ENCODE measurements around the gene ZACN.
A peak's percentile ranks its signal among the peaks of the same experiment; 100 is the strongest.
"Not testable (repeated sequence)": the region's sequence is repeated elsewhere in the genome, so short reads cannot be mapped to it uniquely, and the experiment has no call there.

ZACN gene

DNA sequence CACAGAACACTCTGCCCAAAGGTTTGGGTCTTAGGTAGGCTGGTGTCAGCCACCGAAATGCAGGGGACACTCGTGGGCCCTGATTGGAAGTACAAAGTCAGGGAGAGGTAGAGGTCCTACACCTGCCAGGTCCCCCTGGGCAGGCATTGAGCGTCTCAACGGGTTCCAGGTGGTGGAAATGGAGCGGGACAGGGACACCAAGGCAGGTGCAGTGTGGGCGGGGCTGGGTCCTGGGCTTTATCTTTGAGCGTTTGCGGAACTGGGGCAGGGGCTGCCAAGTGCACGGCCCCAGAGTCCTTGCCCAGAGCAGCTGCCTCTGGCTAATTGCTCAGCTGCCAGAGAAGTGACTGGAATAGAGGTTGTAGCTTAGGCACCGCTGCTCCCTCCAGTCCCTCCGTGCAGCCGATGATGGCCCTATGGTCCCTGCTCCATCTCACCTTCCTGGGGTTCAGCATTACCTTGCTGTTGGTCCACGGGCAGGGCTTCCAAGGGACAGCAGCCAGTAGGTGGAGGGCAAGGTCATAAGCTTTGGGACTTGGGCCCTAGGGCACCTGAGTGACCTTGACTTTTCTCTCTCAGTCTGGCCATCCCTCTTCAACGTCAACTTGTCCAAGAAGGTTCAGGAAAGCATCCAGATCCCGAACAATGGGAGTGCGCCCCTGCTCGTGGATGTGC lies at the start of gene ZACN:
Gene ZACN (plus strand): TSS at position 323 of the 675 bp plus-strand sequence. CDS start 83 bp downstream, at position 406.
- no peak for DNase-seq

- DNase-seq = peak; percentile 41
Measured at GRCh38 chr17:76032073-76032779, 46.8 kb upstream of the ZACN start.

DNA sequence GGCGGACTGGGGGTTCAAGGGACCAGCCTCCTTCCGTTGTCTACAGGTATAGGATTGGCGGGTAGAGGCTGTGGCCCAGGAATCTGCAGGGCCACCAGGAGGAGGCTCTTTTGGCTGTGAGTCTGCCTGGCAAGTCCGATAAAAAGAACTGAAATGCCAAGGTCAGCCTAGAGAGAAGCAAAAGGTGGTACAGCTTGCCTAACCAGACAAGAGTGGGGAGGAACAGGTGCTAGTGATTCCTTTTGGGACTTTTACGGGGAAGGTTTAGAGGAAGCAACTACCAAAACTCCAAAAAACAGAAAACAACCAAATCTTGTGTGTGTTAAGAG lies 46.2 kb upstream of the ZACN start:
- DNase-seq = no peak

- no peak for DNase-seq
Measured at GRCh38 chr17:76033139-76033538, 45.8 kb upstream of the ZACN start.

- peak; percentile 62 for DNase-seq
Measured at GRCh38 chr17:76034428-76035350, 44.3 kb upstream of the ZACN start.

DNA sequence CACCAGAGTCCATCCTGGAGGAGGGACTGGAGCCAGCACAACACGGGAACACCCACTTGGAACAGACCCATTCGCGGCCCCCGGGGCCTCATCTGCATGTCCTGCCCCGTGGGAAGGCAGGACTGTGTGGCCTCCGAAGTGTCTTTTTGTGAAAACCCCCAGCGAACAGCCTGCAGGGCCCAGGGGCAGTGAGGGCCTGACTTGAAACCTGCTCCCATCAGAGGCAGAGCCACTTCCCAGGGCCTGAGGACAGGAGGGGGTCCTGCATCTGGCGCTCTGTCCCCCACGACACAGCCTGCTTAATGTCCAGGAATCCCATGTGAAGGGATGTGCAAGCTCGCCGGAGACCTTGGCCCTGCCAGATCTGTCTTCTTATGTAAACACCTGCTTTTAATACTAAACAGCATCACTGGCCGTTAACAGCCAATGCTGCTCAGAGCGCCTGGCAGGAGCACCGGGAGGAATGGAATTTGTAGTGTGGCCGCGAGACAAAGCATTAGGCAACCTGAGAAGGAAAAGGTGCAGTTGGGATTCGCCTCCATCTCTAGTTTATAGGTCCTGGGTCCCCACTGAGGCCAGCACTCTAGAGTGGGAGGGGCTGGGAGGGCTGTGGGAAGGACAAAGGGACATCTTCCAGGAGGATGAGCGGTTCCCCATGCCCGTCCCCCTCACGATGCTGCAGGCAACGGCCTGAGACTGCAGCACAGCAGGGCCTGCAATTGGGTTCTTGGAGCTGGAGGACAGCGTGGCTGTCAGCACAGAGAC lies 42.3 kb upstream of the ZACN start:
- DNase-seq = no peak

DNA sequence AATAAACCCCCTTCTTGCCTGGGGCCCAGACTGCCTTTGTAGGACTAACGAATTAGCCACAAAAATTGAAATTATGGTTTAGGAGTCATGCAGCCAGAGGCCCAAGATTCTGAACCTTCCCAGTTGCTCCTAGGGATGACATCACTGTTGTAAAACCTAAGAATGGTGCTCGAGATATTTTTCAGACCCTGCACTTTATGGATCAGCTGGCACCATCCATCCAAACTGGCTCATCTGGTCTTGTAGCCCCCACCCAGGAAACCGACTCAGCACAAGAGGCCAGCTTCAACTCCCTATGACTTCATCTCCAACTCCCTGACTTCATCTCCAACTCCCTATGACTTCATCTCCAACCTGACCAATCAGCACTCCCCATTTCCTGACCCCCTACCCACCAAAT lies 40.9 kb upstream of the ZACN start:
- no peak for DNase-seq

- no peak for DNase-seq
Measured at GRCh38 chr17:76039121-76039520, 39.9 kb upstream of the ZACN start.

DNA sequence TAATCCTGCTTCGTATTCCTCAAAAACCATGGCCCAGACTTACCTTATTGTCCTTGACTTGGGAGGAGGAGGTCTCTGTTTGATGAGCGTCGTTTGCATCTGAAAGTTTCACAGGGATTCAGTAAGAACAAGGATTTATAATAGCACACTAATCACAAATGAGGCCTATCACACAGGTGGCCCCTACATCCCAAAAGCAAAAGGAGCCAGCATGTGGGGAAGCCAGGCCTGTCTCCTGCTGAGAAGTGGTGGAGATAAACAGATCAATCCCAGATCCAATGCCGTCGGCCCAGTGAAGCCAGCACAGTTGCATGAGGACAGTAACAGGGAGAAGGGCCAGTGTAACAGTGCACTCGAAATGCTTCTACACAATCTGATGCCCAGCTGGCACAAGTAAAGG lies 38.6 kb upstream of the ZACN start:
- DNase-seq = no peak

DNA sequence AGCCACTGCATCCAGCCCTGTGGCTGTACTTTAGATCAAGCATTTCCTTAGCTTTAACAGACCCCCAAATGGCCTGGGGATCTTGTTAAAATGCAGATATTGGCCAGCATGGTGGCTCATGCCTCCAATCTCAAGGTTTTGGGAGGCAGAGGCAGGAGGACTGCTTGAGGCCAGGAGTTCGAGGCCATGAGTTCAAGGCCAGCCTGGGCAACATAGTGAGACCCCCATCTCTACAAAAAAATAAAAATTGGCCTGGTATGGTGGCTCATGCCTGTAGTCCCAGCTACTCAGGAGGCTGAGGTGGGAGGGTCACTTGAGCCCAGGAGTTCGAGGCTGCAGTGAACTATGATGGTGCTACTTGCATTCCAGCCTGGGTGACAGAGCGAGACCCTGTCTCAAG lies 36.1 kb upstream of the ZACN start:
- DNase-seq = not testable (repeated sequence)

- DNase-seq = not testable (repeated sequence)
Measured at GRCh38 chr17:76044475-76045007, 34.4 kb upstream of the ZACN start.

- DNase-seq = no peak
Measured at GRCh38 chr17:76046064-76046463, 32.9 kb upstream of the ZACN start.

GRCh38 chr17:76048025-76048605 lies 30.9 kb upstream of the ZACN start:
- DNase-seq = no peak

DNA sequence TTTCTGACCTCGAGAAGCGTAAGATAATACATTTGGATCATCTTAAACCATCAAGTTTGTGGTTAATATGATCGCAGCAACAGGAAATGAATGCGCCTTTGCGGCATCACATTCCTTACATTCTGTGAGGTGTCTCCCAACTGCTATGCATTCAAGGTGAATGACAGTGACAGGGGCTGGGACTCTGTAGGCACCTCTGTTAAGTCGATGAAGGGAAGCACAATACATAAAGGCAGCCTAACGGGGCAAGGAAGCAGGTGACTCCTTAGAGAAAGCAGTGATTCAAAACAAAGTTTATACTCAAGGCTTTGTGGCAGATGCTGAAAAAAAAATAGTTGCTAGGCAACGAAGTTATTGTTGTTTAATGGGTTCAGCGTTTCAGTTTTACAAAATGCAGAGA lies 30.3 kb upstream of the ZACN start:
- no peak for DNase-seq

- no peak for DNase-seq
Measured at GRCh38 chr17:76049239-76049638, 29.7 kb upstream of the ZACN start.

DNA sequence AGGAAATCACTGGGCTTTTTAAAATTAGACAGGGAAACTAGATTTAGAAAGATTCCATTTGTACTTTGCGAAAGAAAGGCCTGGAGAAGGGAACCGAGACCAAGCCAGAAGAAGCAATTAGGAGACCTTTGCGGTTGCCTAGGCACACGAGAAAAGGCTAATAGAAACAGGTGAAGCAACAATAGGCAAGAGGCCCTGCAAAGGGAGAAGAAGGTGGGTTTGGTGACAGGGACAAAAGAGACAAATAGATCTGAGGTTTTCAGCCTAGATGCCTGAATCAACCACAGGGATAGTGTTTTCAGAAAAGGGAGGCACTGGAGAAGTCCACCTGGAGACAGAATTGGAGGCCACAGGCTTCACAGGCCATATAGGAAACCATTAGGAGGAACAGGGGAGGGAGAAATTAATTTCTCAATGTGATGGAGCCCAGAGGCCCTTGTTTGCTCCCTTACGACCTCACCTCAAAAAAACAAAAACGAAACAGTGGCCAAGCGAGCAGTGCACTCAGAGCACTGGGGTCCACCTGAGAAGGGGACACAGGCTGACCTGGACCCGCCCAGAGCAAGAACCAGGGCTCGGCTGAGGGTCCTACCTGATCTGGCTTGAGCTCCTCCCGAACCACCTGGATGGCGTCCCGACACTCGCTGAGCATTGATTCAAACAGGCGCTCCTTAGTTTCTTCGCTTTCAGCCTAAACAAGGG lies 29.0 kb upstream of the ZACN start:
- DNase-seq = no peak

- no peak for DNase-seq
Measured at GRCh38 chr17:76050538-76051467, 28.2 kb upstream of the ZACN start.

DNA sequence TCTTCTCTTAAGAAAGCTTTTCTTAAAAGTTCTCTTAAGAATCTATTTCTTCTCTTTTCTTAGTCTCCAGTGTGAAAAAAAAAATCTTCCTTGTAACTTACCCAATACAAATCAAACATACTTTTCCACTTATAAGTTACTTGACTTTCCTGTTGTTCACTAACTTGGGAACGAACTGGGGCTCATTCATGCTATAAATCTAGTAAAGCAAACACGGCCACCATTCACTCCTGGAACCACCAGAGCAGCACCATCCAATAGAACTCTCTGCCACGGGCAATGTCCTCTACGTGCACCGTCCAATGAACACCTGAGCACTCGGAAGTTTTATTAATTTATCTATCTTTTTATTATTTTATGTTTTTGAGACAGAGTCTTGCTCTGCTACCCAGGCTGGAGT lies 27.4 kb upstream of the ZACN start:
- DNase-seq = no peak

- DNase-seq = no peak
Measured at GRCh38 chr17:76053246-76054111, 25.5 kb upstream of the ZACN start.

DNA sequence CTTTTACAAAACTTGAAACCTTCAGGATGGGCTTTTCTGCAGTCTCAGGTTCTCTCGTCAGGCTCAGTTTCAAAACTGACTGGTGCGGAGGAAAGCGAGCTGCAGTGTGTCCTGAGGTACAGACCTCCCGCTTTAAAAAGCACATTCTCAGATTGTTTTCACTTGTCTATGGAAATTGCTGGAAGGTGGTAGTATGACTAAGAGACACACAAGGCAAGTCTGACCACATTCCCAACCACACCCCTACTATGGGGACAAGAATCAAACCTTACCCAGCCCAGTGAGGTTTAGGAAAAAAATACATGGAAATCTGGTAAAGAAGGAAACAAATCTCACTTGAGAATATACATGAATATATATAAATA lies 24.9 kb upstream of the ZACN start:
- no peak for DNase-seq

Measured in NCI-H524 treated with DMSO at 0.1 percent for 48 hours (cell line).